ENCODE results near the gene SDK1. TPM values are rescaled to one million over a fixed set of nuclear protein-coding genes. Genes with fewer than 3 reads are reported as not detected.

Gene SDK1
- total RNA-seq, 4 donors from 2014 or later = under 0.01 to 16.2 (median 7.2) TPM

GRCh38 chr7:4198301-4198700, 897.2 kb downstream of the SDK1 start:
- no peak for DNase-seq
- intact Hi-C loops (cut with DNase I; ENCODE audit: low total_unique reads) = no loop called here
- no peak for TF ChIP-seq POLR2A (IDR thresholded peaks at IDR 0.05)
- TF ChIP-seq, protein P1, sequence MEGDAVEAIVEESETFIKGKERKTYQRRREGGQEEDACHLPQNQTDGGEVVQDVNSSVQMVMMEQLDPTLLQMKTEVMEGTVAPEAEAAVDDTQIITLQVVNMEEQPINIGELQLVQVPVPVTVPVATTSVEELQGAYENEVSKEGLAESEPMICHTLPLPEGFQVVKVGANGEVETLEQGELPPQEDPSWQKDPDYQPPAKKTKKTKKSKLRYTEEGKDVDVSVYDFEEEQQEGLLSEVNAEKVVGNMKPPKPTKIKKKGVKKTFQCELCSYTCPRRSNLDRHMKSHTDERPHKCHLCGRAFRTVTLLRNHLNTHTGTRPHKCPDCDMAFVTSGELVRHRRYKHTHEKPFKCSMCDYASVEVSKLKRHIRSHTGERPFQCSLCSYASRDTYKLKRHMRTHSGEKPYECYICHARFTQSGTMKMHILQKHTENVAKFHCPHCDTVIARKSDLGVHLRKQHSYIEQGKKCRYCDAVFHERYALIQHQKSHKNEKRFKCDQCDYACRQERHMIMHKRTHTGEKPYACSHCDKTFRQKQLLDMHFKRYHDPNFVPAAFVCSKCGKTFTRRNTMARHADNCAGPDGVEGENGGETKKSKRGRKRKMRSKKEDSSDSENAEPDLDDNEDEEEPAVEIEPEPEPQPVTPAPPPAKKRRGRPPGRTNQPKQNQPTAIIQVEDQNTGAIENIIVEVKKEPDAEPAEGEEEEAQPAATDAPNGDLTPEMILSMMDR (IDR thresholded peaks at IDR 0.05) = no peak

DNA sequence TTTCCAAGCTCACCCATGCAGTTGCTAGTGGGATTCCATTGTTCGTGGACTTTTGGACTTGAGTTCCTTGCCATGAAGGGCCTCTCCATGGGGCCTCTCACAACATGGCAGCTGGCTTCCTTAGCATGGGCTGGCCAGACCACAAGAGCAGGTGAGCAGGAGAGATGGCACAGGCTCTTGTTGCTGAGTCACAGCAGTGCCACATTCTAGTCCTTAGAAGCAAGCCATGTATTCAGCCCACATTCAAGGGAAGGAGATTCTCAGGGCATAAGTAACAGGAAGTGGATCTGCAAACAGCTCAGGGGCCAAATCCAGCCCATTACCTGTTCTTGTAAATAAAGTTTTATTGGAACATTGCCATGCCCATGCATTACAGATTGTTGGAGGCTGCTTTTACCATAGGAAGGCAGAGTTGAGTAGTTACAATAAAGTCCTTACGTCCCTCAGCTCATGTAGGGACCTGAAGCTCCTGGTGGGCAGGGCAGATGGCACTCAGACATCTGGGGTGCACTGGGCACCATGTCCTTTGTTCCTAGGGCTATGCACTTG, 899.6 kb downstream of the SDK1 start:
- DNase-seq = no peak
- intact Hi-C loops (cut with DNase I; ENCODE audit: low total_unique reads) = no loop called here
- Histone ChIP-seq H3K4me1 (no peaks in the 10 kb centered on the region), H3K4me3 (no peak overlapping the region), H3K27ac (no peak overlapping the region), H3K36me3 (no peaks in the 10 kb centered on the region), H3K9me3 (no peaks in the 10 kb centered on the region), H3K27me3 (no peaks in the 10 kb centered on the region)
- TF ChIP-seq POLR2A (IDR thresholded peaks at IDR 0.05) = no peak
- TF ChIP-seq, protein P1 (IDR thresholded peaks at IDR 0.05) = no peak

More at GRCh38 chr7:4198301-4198700, 897.2 kb downstream of the SDK1 start:
- H3K27ac ChIP-seq = no peak overlapping the region
- H3K4me1 ChIP-seq = no peaks in the 10 kb centered on the region
- H3K27me3 ChIP-seq = no peaks in the 10 kb centered on the region
- no peaks in the 10 kb centered on the region for H3K9me3 ChIP-seq
- no peaks in the 10 kb centered on the region for H3K36me3 ChIP-seq
- H3K4me3 ChIP-seq = no peak overlapping the region

- intact Hi-C loops (cut with DNase I; ENCODE audit: low total_unique reads) = no loop called here
- no peaks in the 10 kb centered on the region for H3K4me1 ChIP-seq
- no peaks in the 10 kb centered on the region for H3K27me3 ChIP-seq
- no peak overlapping the region for H3K27ac ChIP-seq
- H3K36me3 ChIP-seq = no peaks in the 10 kb centered on the region
- no peak for TF ChIP-seq POLR2A (IDR thresholded peaks at IDR 0.05)
- TF ChIP-seq, protein P1 (IDR thresholded peaks at IDR 0.05) = no peak
- no peaks in the 10 kb centered on the region for H3K9me3 ChIP-seq
- DNase-seq = no peak
- H3K4me3 ChIP-seq = no peak overlapping the region
Observed at GRCh38 chr7:4201566-4201965, 900.5 kb downstream of the SDK1 start.

DNA sequence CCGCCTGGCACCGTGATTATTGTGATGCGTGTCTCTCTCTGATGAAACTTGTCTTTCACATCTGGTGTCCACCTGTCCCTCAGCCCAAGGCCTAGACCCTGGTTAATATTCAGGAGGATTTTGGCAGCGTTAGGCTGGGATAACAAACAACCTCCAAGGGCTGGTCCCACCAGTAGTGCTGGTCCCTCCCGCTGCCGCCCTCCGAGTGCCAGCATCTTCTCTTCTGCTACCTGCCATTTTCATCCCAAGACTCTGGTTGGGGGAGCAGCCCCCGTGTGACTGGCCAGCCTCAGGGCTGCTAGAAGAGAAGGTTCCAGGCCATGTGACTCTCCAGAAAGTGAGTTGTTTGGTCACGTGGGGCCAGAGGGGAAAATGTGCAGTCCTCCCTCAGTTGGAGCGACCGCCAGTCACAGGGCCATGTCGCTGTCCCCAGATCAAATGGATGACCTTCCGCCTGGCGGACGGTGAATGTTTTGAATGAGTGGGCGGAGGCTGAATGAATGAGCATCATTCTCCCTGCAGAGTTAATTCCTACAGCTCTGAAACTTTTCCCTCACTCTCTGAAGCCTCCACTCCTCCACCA, 901.2 kb downstream of the SDK1 start:
- intact Hi-C loops (cut with DNase I; ENCODE audit: low total_unique reads) = no loop called here
- Histone ChIP-seq H3K4me1 (no peaks in the 10 kb centered on the region), H3K36me3 (no peaks in the 10 kb centered on the region), H3K4me3 (no peak overlapping the region), H3K27me3 (no peaks in the 10 kb centered on the region), H3K27ac (no peak overlapping the region), H3K9me3 (no peaks in the 10 kb centered on the region)
- no peak for DNase-seq
- TF ChIP-seq, protein P1 (IDR thresholded peaks at IDR 0.05) = no peak
- no peak for TF ChIP-seq POLR2A (IDR thresholded peaks at IDR 0.05)

GRCh38 chr7:4202954-4203353, 901.9 kb downstream of the SDK1 start:
- Histone ChIP-seq H3K36me3 (no peaks in the 10 kb centered on the region), H3K4me1 (no peaks in the 10 kb centered on the region), H3K4me3 (no peak overlapping the region), H3K27me3 (no peaks in the 10 kb centered on the region), H3K27ac (no peak overlapping the region), H3K9me3 (no peaks in the 10 kb centered on the region)
- intact Hi-C loops (cut with DNase I; ENCODE audit: low total_unique reads) = no loop called here
- DNase-seq = no peak
- TF ChIP-seq, protein P1 (IDR thresholded peaks at IDR 0.05) = no peak
- no peak for TF ChIP-seq POLR2A (IDR thresholded peaks at IDR 0.05)

All from uterus (tissue), 4 donors.